ENCODE data around the gene NBAS. TPM values are rescaled to one million over a fixed set of nuclear protein-coding genes. Genes with fewer than 3 reads are reported as not detected.
"Not testable (repeated sequence)": the region's sequence is repeated elsewhere in the genome, so short reads cannot be mapped to it uniquely, and the experiment has no call there.

Gene NBAS
- total and polyA plus RNA-seq, 2 of the 13 experiments (the other 11 are each of a cell fraction or from before 2014, with no cell fraction given), result 33.6 to 58.7 TPM

DNA sequence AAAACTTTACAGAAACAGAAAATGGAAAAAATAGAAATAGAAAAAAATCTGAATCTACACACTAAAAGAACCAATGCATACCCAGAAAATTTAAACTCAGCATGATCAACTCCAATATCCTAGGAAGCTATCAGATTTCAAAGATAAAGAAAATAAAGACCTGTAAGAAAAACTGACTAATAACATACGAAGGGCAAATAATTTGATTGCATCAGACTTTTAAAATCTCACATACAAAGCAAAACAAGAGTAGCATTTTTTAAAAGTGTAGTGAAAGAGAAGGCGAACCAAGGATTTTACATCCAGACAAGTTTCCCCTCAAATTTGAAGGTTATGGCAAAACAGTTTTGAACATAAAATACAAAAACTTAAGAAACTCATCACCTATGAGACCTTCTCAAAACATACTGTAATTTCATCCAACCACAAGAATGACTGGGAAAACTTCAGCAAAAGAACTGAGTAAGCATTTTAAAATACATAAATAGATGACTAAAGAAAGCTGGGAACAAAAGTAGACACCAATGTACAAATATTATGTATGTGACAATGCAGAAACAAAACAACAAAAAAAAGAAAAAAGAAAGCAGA is 54.8 kb downstream of the NBAS start (continued):
- TF ChIP-seq, protein P1, sequence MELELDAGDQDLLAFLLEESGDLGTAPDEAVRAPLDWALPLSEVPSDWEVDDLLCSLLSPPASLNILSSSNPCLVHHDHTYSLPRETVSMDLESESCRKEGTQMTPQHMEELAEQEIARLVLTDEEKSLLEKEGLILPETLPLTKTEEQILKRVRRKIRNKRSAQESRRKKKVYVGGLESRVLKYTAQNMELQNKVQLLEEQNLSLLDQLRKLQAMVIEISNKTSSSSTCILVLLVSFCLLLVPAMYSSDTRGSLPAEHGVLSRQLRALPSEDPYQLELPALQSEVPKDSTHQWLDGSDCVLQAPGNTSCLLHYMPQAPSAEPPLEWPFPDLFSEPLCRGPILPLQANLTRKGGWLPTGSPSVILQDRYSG (CRISPR knock-in tag; IDR thresholded peaks at IDR 0.05), result no peak
- TF ChIP-seq HOXA7 (CRISPR knock-in tag; IDR thresholded peaks at IDR 0.05), result no peak
- TF ChIP-seq, protein P2, sequence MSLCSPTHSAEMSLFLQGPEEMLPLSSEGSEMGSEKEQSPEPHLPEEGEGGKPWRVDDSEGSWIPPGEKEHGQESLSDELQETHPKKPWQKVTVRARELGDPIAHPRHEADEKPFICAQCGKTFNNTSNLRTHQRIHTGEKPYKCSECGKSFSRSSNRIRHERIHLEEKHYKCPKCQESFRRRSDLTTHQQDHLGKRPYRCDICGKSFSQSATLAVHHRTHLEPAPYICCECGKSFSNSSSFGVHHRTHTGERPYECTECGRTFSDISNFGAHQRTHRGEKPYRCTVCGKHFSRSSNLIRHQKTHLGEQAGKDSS (CRISPR knock-in tag; IDR thresholded peaks at IDR 0.05; ENCODE audit: borderline replicate concordance, low read depth), result no peak

DNA sequence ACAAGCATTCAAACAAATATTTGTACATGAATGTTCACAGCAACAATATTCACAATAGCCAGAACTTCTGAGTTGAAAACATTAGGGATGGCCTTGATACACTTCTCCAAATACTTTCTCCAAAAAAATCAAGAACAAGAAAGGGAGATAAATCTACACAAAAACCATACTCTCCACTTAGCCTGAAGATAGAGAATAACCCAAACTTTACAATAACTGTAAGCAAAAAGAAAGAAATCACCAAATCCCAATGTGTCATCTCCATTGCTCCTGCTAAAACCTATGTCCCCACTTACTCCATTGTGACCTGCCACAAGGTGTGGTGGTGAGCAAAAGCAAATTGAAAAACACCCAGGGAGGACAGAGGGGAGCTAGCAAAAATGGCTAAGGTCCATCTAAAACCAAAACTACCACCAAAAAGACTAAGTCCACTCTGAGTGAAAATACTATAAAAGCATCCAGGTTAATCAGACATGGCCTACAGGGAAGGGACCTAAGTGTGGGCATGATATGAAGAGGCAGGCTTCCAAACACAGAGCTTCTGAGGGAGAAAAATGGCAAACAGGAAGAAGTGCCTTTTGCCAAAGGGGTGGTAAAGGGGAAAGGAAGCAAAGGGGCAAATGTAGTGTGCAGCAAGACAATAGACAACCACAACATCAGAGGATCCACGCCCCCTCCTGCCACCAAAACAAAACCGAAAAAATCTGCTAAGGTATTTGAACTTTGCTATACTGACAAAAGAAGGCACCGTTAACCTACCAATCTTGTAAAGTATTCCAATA is 56.1 kb downstream of the NBAS start:
- Histone ChIP-seq H3K9me3 (ENCODE audit: low read length) (no peaks in the 10 kb centered on the region), H3K36me3 (replicated peaks in 1 of 2; ENCODE audit: control insufficient read depth in 1 of 2, insufficient read depth in 2 of 2, low read length in 2 of 2) (peaks cover 9 to 46% of the 10 kb centered on the region in 2 experiments), H2AFZ (ENCODE audit: low read length) (no peak overlapping the region), H3K4me1 (ENCODE audit: insufficient read depth, low read length) (no peaks in the 10 kb centered on the region), H3K4me2 (ENCODE audit: low read depth, low read length) (no peak overlapping the region), H3K4me3 (replicated peaks in 1 of 3; ENCODE audit: insufficient read depth in 1 of 3, low read depth in 2 of 3, low read length in 3 of 3) (no peak overlapping the region), H3K9ac (ENCODE audit: insufficient read depth, low read depth, low read length) (no peak overlapping the region), H4K20me1 (ENCODE audit: insufficient read depth, low read length) (no peaks in the 10 kb centered on the region), H3K27ac (ENCODE audit: extremely low read length, insufficient read depth, low read length) (no peak overlapping the region), H3K27me3 (ENCODE audit: control insufficient read depth in 1 of 2, insufficient read depth in 2 of 2, low read length in 2 of 2) (no peaks in the 10 kb centered on the region), H3K79me2 (ENCODE audit: insufficient read depth, low read length) (no peaks in the 10 kb centered on the region)
- intact Hi-C loops (cut with micrococcal nuclease; ENCODE audit: unreplicated experiment), result no loop called here
- CTCF ChIA-PET (ENCODE audit: low intra/inter-chr PET ratio, low total read pairs), result no interaction called here
- FAIRE-seq, result no peak
- ATAC-seq, result no peak
- 93% methylated on average over 3 of the region's 3 CpGs for WGBS (ENCODE audit: low lambda C conversion rate)
- DNase-seq (ENCODE audit: low spot score), result no peak
- no peak for TF ChIP-seq ZNF207 (IDR thresholded peaks at IDR 0.05; ENCODE audit: borderline replicate concordance)
- in situ Hi-C loops (cut with HindIII; ENCODE audit: extremely low pct_ligation_motif_present, low pct_unique_long_range_greater_than_20kb), result no loop called here
- BruUV-seq (replicated peaks), result no TSS peak
- POLR2A ChIA-PET, result no interaction called here

DNA sequence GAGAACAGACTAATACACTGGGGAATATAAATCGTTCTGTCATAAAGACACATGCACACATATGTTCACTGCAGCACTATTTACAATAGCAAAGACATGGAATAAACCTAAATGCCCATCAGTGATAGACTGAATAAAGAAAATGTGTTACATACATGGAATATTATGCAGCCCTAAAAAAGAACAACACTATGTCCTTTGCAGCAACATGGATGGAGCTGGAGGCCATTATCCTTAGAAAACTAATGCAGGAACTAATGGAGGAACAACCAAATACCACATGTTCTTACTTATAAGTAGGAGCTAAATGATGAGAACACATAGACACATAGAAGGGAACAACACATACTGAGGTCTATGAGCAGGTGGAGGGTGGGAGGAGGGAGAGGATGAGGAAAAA is 61.9 kb downstream of the NBAS start:
- H3K27ac ChIP-seq (ENCODE audit: extremely low read length, insufficient read depth, low read length); in situ Hi-C loops (cut with HindIII; ENCODE audit: extremely low pct_ligation_motif_present, low pct_unique_long_range_greater_than_20kb); H3K79me2 ChIP-seq (ENCODE audit: insufficient read depth, low read length); H3K4me2 ChIP-seq (ENCODE audit: low read depth, low read length); H3K9ac ChIP-seq (ENCODE audit: insufficient read depth, low read depth, low read length); H4K20me1 ChIP-seq (ENCODE audit: insufficient read depth, low read length); FAIRE-seq; H3K4me3 ChIP-seq (replicated peaks in 1 of 3; ENCODE audit: insufficient read depth in 1 of 3, low read depth in 2 of 3, low read length in 3 of 3); H3K27me3 ChIP-seq (ENCODE audit: control insufficient read depth in 1 of 2, insufficient read depth in 2 of 2, low read length in 2 of 2); ATAC-seq; DNase-seq (ENCODE audit: low spot score); H3K4me1 ChIP-seq (ENCODE audit: insufficient read depth, low read length); H2AFZ ChIP-seq (ENCODE audit: low read length); CTCF ChIA-PET (ENCODE audit: low intra/inter-chr PET ratio, low total read pairs); intact Hi-C loops (cut with micrococcal nuclease; ENCODE audit: unreplicated experiment); H3K9me3 ChIP-seq (ENCODE audit: low read length); POLR2A ChIA-PET; BruUV-seq (replicated peaks): not testable (repeated sequence)
- peaks cover 12 to 26% of the 10 kb centered on the region in 2 experiments; a peak in 4 of 5 replicates for H3K36me3 ChIP-seq (replicated peaks in 1 of 2; ENCODE audit: control insufficient read depth in 1 of 2, insufficient read depth in 2 of 2, low read length in 2 of 2)
- WGBS (ENCODE audit: low lambda C conversion rate), result 97% methylated on average over 1 of the region's 1 CpG

Measured in HepG2 (cell line).